AG04449 (cell line): ENCODE results near the gene TRRAP.

Source experiments
- CTCF ChIA-PET: fragments of 350-600 bp; formaldehyde crosslinking; extraction: SDS; loops from one replicate; lab custom pipeline; 2021; ENCODE audit warnings: antibody characterized with exemption; lab: Yijun Ruan, JAX
- POLR2A ChIA-PET: fragments of 400-600, 350-600 bp; formaldehyde crosslinking; extraction: SDS; loops from one replicate; lab custom pipeline; 2020; ENCODE audit warnings: antibody characterized with exemption, inconsistent platforms; lab: Yijun Ruan, JAX
- DNase-seq: peaks from one replicate; pipeline ENCODE4 v3.0.0-alpha.2; 2010; ENCODE audit warnings: low read depth, low spot score
- H3K4me3 ChIP-seq: 2 replicates; pipeline ENCODE4 v1.5.1; 2011; ENCODE audit warnings: low read depth, mild to moderate bottlenecking, control low read depth, low read length
- TF ChIP-seq, protein P1 (sequence below): IDR thresholded peaks from one replicate; pipeline ENCODE4 v1.5.1; 2011; ENCODE audit warnings: mild to moderate bottlenecking, moderate library complexity, low read length, control low read depth, inconsistent platforms; ENCODE audit not compliant: insufficient read depth; ENCODE audit errors: missing control alignments

The TRRAP gene

DNA sequence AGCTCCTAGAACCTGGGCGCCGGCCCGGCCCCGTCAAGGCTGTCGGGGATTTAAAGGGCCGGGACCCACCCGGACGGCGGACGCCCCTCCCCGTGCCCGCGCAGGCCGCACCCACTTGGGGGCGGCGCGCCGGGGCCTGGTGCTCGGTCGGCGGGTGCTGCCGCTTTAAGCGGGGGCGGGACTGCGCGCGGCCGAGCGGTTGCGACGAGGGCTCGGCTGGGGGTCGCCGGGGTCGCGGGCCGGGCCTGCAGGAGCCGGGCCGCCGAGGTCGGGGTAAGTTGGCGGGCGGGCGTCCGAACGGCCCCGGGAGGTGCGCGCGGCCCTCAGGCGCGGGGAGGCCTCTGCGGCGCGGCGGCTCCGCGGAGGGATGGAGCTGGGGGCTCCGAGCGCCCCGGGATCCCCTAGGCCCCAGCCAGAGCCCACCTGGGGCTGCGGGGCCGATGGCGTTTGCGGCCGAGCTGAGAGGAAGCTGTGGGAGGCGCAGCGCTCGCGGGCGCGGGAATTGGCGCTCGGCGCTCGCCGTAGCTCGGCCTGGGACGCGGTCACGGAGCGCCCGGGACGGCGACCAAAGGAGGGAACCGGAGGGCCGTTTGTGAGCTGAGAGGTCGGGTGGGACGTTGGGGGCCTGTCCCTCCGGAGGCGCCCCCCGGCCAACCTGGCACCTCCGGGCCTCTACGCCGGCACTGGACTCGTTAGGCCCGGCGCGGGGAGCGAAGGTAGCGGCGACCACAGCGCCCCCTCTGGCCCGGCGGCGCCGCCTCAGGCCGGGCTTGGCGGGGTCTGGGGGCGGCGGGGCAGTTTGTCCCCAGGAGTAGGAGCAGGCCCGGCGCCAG is at the start of gene TRRAP:
TSS of gene TRRAP (plus strand) at position 168 of the 833 bp plus-strand sequence. CDS start 2,619 bp downstream, outside the sequence.
- POLR2A ChIA-PET, result interaction anchor here (1.6 kb wide), 1 partner anchor 26 kb away, joined by 4 read pairs; no protein-coding TSS in a partner anchor
- CTCF ChIA-PET, result interaction anchor here (0.6 to 4.6 kb wide), 25 partner anchors 8 to 590 kb away, joined by 3 to 27 read pairs (median 5); partner anchors contain the start of gene TMEM130
- no peak for DNase-seq
- H3K4me3 ChIP-seq, result peak within 1 kb of the TSS; percentile 91
- TF ChIP-seq, protein P1, sequence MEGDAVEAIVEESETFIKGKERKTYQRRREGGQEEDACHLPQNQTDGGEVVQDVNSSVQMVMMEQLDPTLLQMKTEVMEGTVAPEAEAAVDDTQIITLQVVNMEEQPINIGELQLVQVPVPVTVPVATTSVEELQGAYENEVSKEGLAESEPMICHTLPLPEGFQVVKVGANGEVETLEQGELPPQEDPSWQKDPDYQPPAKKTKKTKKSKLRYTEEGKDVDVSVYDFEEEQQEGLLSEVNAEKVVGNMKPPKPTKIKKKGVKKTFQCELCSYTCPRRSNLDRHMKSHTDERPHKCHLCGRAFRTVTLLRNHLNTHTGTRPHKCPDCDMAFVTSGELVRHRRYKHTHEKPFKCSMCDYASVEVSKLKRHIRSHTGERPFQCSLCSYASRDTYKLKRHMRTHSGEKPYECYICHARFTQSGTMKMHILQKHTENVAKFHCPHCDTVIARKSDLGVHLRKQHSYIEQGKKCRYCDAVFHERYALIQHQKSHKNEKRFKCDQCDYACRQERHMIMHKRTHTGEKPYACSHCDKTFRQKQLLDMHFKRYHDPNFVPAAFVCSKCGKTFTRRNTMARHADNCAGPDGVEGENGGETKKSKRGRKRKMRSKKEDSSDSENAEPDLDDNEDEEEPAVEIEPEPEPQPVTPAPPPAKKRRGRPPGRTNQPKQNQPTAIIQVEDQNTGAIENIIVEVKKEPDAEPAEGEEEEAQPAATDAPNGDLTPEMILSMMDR, result peak; percentile 88

GRCh38 chr7:98830972-98831548 is 47.3 kb upstream of the TRRAP start:
- ChIA-PET CTCF (interaction anchor here (0.7 to 5.7 kb wide), 20 partner anchors 9 to 410 kb away, joined by 3 to 72 read pairs (median 4); partner anchors contain the start of gene TRRAP), POLR2A (no interaction called here)
- H3K4me3 ChIP-seq, result no peak overlapping the region
- TF ChIP-seq, protein P1, result no peak
- DNase-seq, result no peak

- ChIA-PET CTCF (interaction anchor here (0.7 to 5.7 kb wide), 21 partner anchors 9 to 411 kb away, joined by 3 to 72 read pairs (median 4); partner anchors contain the start of gene TRRAP), POLR2A (no interaction called here)
- DNase-seq, result no peak
- H3K4me3 ChIP-seq, result no peak overlapping the region
- TF ChIP-seq, protein P1, result peak; percentile 70
Observed at GRCh38 chr7:98831641-98832221, 46.6 kb upstream of the TRRAP start.

DNA sequence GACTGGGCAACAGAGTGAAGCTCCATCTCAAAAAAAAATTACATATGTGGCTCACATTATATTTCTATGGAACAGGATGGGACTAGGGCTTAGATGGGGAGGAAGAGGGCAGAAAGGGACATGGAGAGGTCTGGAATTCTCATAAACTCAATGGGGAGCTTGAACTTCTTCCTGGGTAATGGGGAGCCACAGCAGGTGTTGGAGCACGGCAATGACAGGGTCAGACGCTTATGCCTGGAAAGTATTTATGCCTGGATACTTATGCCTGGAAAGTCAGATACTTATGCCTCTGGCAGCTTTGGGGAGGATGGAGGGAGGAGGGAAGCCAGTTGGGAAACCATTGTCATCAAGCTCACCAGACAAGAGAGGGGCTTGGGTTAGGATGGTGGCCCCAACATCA is 45.3 kb upstream of the TRRAP start:
- TF ChIP-seq, protein P1, result no peak
- ChIA-PET POLR2A (no interaction called here), CTCF (interaction anchor here (0.7 to 5.7 kb wide), 10 partner anchors 8 to 531 kb away, joined by 3 to 72 read pairs (median 4); no protein-coding TSS in a partner anchor)
- no peak overlapping the region for H3K4me3 ChIP-seq
- DNase-seq, result no peak

GRCh38 chr7:98834949-98835348 is 43.4 kb upstream of the TRRAP start:
- CTCF ChIA-PET, result interaction anchor here (0.9 to 3.1 kb wide), 4 partner anchors 10 to 400 kb away, joined by 3 to 12 read pairs (median 7); no protein-coding TSS in a partner anchor
- POLR2A ChIA-PET, result no interaction called here
- H3K4me3 ChIP-seq, result no peak overlapping the region
- TF ChIP-seq, protein P1, result no peak
- DNase-seq, result no peak
